Ectodermal cell (in vitro differentiated cells): ENCODE measurements around the gene TMEM86A.

Experiments
- H3K27ac ChIP-seq: 2 replicates; pipeline ENCODE4 v1.7.0; 2013; ENCODE audit warnings: mild to moderate bottlenecking, low read depth, low read length; ENCODE audit not compliant: insufficient read depth, poor library complexity, severe bottlenecking
- H3K27me3 ChIP-seq: 2 replicates; pipeline ENCODE4 v1.7.0; 2013; ENCODE audit warnings: mild to moderate bottlenecking, low read length; ENCODE audit not compliant: insufficient read depth, control insufficient read depth, poor library complexity, severe bottlenecking
- H3K36me3 ChIP-seq: one replicate; pipeline ENCODE4 v1.7.0; 2013; ENCODE audit warnings: low read length; ENCODE audit not compliant: control insufficient read depth, insufficient read depth
- H3K4me1 ChIP-seq: one replicate; pipeline ENCODE4 v1.7.0; 2013; ENCODE audit warnings: low read length; ENCODE audit not compliant: control insufficient read depth, insufficient read depth
- H3K4me3 ChIP-seq: 2 replicates; pipeline ENCODE4 v1.7.0; 2013; ENCODE audit warnings: low read depth, low read length, control low read depth; ENCODE audit not compliant: insufficient read depth
- H3K9me3 ChIP-seq: 2 replicates; pipeline ENCODE4 v1.7.0; 2013; ENCODE audit warnings: mild to moderate bottlenecking, low read length, moderate library complexity; ENCODE audit not compliant: control insufficient read depth
- WGBS, 2 experiments: methylation state at CpG; one replicate each; pipeline ENCODE4 v1.1.7; 2013; ENCODE audit warnings: missing lambda C conversion rate in 2 of 2; 5-methylcytosine and 5-hydroxymethylcytosine counted together

Gene TMEM86A

GRCh38 chr11:18752502-18752901, 53.9 kb downstream of the TMEM86A start:
- H3K4me3 ChIP-seq, result no peak overlapping the region
- WGBS, 2 experiments, result 18 to 29% methylated on average over 3 of the region's 3 CpGs
- H3K4me1 ChIP-seq, result peaks cover 12% of the 10 kb centered on the region
- no peak overlapping the region for H3K27ac ChIP-seq
- H3K36me3 ChIP-seq, result no peaks in the 10 kb centered on the region
- H3K9me3 ChIP-seq, result no peaks in the 10 kb centered on the region
- no peaks in the 10 kb centered on the region for H3K27me3 ChIP-seq

GRCh38 chr11:18754308-18754707, 55.7 kb downstream of the TMEM86A start:
- H3K9me3 ChIP-seq, result no peaks in the 10 kb centered on the region
- no peaks in the 10 kb centered on the region for H3K27me3 ChIP-seq
- H3K4me1 ChIP-seq, result peaks cover 12% of the 10 kb centered on the region
- WGBS, 2 experiments, result 78 to 83% methylated on average over 5 of the region's 5 CpGs
- no peak overlapping the region for H3K27ac ChIP-seq
- no peak overlapping the region for H3K4me3 ChIP-seq
- H3K36me3 ChIP-seq, result no peaks in the 10 kb centered on the region
